ENCODE data around the gene MICOS13.

The MICOS13 gene

DNA sequence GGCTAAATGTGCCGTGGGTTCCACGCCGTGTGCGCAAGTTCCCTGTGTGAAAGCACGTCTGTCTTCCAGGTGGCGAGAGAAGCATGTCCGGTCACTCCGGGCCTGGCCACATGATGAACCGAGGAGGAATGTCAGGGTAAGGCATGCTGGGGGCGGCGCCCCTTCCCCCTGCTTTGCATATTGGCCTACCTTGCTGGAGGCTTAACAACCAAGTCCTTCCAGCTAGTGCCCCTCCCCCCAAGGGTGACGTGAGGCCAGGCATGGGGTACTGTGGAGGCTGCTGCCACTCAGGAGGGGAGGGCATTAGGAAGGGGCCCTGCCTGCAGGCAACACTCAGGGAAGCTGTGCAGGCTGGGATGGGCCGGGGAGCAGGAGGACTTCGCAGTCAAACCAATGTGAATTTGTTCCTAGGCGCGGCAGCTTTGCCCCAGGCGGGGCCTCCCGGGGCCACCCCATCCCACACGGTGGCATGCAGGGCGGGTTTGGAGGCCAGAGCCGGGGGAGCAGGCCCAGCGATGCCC, 12.5 kb downstream of the MICOS13 start:
- no peak for DNase-seq (ENCODE audit: low spot score)

GRCh38 chr19:5666921-5667610, 13.2 kb downstream of the MICOS13 start:
- DNase-seq (ENCODE audit: low spot score), result no peak

DNA sequence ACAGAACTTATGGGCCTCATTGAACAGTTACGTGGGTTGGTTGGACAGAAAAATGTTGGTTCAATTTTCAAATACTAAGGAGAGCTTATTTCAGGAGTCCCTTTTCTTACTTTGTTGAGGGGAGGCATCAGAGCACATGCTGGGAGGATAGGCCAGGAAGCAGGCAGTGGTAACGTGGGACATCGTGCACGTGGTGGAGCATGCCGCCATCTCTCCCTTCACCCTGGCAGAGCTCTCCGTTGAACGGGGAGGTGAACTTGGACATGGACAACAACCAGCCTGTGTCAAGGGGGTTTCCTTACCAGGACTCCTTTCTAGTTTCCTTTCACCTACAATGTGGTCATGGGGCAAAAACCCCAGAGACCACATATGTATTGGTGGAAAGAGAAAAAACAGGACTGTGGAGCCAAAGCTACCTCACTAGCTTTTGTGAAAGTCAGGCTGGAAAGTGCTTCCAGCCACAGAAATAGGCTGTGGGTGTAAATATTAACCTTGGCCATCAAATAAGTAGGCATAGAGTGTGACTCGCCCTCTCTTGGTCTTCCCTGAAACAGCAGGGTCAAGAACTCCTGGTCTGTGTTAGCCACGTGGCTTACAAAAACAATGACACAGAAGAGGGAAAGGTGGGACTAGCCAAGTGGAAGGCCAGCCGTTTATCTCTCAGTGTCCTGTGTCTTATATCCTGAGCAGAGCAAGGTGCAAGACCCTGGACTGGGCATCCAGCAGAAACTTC, 14.4 kb downstream of the MICOS13 start:
- no peak for DNase-seq (ENCODE audit: low spot score)

GRCh38 chr19:5664515-5664914, 15.8 kb downstream of the MICOS13 start:
- no peak for DNase-seq (ENCODE audit: low spot score)

- DNase-seq (ENCODE audit: low spot score), result no peak
Measured at GRCh38 chr19:5663904-5664303, 16.4 kb downstream of the MICOS13 start.

DNA sequence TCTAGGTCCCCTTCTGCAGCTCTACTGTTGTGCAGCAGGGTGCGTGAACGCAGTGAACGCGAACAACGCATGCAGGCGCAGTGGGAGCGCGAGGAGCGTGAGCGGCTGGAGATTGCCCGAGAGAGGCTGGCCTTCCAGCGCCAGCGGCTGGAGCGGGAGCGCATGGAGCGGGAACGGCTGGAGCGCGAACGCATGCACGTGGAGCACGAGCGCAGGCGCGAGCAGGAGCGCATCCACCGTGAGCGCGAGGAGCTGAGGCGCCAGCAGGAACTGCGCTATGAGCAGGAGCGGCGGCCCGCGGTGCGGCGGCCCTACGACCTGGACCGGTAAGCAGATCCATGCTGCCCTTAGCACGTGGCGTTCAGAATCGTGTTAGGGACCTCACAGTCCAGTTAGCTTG, 18.8 kb downstream of the MICOS13 start:
- no peak for DNase-seq (ENCODE audit: low spot score)

DNA sequence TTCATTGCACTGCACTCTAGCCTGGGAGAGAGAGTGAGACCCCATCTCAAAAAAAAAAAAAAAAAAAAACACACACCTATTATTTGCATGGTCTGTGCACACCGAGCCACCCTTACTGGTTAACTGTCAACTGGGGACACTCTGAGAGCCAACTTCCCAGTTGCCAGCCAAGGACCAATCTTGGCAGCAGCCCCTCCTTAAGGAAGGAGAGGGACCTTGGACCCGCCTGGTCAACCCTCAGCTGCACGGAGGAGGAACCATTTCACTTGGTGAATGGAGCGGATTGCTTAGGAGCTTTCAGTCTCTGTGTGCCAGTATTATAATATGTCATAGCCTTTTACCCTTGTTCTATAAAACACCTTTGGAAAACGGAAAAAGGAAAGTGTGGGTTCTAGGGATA, 24.9 kb downstream of the MICOS13 start:
- no peak for DNase-seq (ENCODE audit: low spot score)

- DNase-seq (ENCODE audit: low spot score), result no peak
Measured at GRCh38 chr19:5654931-5655330, 25.4 kb downstream of the MICOS13 start.

DNA sequence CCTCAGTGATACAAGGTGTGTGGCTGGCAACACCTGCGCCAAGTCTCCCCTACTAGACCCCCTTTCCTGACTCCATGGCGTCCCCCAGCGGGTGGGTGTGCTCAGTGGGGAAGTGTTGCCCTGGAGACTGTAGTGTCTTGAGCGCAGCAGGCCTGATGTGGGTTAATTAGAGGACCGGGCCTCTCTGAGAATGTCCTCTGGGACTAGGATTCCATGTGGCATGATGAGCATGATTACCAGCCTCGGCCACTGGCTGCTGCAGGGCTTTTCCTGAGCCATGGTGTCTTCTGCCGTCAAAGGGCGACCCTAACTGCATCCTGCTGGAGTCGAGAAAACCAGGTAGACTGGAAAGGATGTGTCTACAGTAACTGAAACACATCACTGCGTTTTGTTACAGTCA, 28.1 kb downstream of the MICOS13 start:
- no peak for DNase-seq (ENCODE audit: low spot score)

DNA sequence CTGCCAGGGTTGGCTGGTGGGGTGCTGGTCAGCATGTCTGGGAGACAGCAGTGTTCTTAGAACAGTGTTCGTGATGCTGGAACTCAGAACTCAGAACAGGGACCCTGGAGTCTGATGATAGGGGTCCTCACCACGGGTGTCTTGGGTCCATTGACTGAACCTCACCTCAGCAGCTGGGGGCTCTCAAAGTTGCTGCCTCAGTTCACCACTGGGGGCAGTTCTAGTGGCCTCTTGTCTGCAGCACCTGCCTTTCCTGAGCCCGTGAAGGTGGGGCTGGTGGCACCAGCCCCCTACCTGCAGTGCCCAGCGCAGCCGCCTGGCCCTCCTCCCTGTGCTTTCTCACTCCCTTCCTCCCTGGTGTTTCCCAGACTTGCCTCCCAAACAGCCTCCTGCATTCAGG, 29.0 kb downstream of the MICOS13 start:
- DNase-seq (ENCODE audit: low spot score), result no peak

DNA sequence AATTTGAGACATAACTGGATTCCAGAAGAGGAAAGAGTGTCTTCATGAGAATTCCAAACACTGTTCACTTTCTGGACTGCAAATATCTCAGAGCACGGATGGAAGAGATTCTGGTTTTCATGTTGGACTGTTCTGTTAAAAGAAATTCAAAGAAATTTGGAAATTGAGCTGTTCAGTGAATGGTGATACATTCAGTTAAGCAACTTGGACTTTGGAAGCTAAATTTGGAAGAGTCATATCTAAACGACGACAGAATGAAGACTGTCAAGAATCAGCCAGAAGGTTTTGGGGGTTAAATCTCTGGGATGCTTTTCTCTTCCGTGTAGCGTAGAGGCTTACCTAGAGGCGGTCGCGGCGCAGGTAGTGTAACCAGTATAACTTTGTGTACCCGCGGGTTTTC, 31.9 kb downstream of the MICOS13 start:
- DNase-seq (ENCODE audit: low spot score), result no peak

- no peak for DNase-seq (ENCODE audit: low spot score)
Measured at GRCh38 chr19:5646703-5647102, 33.6 kb downstream of the MICOS13 start.

DNA sequence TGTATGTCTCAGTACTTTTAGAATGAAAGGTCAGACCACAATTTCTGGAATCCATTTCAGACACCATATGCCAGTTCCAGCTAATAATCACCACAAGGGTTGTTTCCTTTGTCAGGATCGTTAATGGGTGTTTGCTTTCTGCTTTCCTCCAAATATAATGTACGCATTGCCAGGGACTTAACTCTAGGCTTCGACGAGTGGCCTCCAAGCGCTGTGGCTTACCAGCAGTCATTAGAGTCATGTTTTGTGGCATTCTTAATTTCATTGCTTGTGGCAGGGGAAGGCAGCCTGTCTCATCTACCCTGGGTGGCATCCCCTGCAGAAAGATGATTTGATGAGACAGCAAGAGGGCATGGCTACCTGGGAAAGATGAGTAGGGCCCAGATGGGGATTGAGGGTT, 34.9 kb downstream of the MICOS13 start:
- DNase-seq (ENCODE audit: low spot score), result no peak

GRCh38 chr19:5644037-5644436, 36.3 kb downstream of the MICOS13 start:
- no peak for DNase-seq (ENCODE audit: low spot score)

GRCh38 chr19:5643060-5643459, 37.3 kb downstream of the MICOS13 start:
- no peak for DNase-seq (ENCODE audit: low spot score)

GRCh38 chr19:5642204-5642603, 38.1 kb downstream of the MICOS13 start:
- DNase-seq (ENCODE audit: low spot score), result no peak

GRCh38 chr19:5641171-5641570, 39.1 kb downstream of the MICOS13 start:
- DNase-seq (ENCODE audit: low spot score), result no peak

- no peak for DNase-seq (ENCODE audit: low spot score)
Measured at GRCh38 chr19:5637971-5638370, 42.3 kb downstream of the MICOS13 start.

GRCh38 chr19:5635427-5635826, 44.9 kb downstream of the MICOS13 start:
- DNase-seq (ENCODE audit: low spot score), result no peak

- DNase-seq (ENCODE audit: low spot score), result no peak
Measured at GRCh38 chr19:5632657-5633056, 47.7 kb downstream of the MICOS13 start.

DNA sequence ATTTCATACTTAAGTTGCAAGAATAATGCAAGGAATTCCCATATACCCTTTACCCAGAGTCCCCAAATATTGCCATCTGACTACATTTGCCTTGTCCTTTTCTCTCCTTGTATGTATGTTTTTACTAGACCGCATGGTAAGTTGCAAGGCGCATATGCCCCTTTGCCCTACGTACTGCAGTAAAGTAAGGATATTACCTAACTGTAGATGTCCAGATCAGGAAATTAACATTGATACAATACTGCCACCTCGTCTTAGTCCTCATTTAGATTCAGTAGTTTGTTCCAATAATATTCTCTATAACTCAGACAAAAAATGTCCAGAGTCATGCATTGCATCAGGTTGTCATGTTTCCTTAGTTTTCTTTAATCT, 48.1 kb downstream of the MICOS13 start:
- DNase-seq (ENCODE audit: low spot score), result no peak

- no peak for DNase-seq (ENCODE audit: low spot score)
Measured at GRCh38 chr19:5631567-5632240, 48.6 kb downstream of the MICOS13 start.

- no peak for DNase-seq (ENCODE audit: low spot score)
Measured at GRCh38 chr19:5628919-5629481, 51.3 kb downstream of the MICOS13 start.

Data from putamen (tissue), 1 donor.